Measurements from ENCODE around the gene FLNA.

The FLNA gene

GRCh38 chrX:154354013-154354412 is 20.4 kb downstream of the FLNA start:
- no peaks in the 10 kb centered on the region for H3K9me3 ChIP-seq (ENCODE audit: control insufficient read depth, low read length)
- H3K27me3 ChIP-seq (replicated peaks; ENCODE audit: control insufficient read depth, insufficient read depth, low read length), result no peaks in the 10 kb centered on the region
- H3K9ac ChIP-seq (ENCODE audit: low read length), result no peak overlapping the region
- H3K4me3 ChIP-seq (ENCODE audit: low read length), result no peak overlapping the region
- H3K36me3 ChIP-seq (ENCODE audit: control insufficient read depth, insufficient read depth, low read length, severe bottlenecking), result peaks cover 89% of the 10 kb centered on the region
- H3K4me1 ChIP-seq (ENCODE audit: control insufficient read depth, insufficient read depth, low read length), result no peaks in the 10 kb centered on the region
- no peak for DNase-seq (ENCODE audit: low read depth)

GRCh38 chrX:154353172-154353843 is 21.1 kb downstream of the FLNA start:
- Histone ChIP-seq H3K36me3 (ENCODE audit: control insufficient read depth, insufficient read depth, low read length, severe bottlenecking) (peaks cover 89% of the 10 kb centered on the region), H3K9me3 (ENCODE audit: control insufficient read depth, low read length) (no peaks in the 10 kb centered on the region), H3K4me1 (ENCODE audit: control insufficient read depth, insufficient read depth, low read length) (no peaks in the 10 kb centered on the region), H3K4me3 (ENCODE audit: low read length) (no peak overlapping the region), H3K27me3 (replicated peaks; ENCODE audit: control insufficient read depth, insufficient read depth, low read length) (no peaks in the 10 kb centered on the region), H3K9ac (ENCODE audit: low read length) (no peak overlapping the region)
- DNase-seq (ENCODE audit: low read depth), result no peak

- Histone ChIP-seq H3K36me3 (ENCODE audit: control insufficient read depth, insufficient read depth, low read length, severe bottlenecking) (peaks cover 83% of the 10 kb centered on the region), H3K4me1 (ENCODE audit: control insufficient read depth, insufficient read depth, low read length) (no peaks in the 10 kb centered on the region), H3K4me3 (ENCODE audit: low read length) (no peak overlapping the region), H3K27me3 (replicated peaks; ENCODE audit: control insufficient read depth, insufficient read depth, low read length) (no peaks in the 10 kb centered on the region), H3K9me3 (ENCODE audit: control insufficient read depth, low read length) (no peaks in the 10 kb centered on the region), H3K9ac (ENCODE audit: low read length) (no peak overlapping the region)
- DNase-seq (ENCODE audit: low read depth), result no peak
Observed at GRCh38 chrX:154352466-154352865, 22.0 kb downstream of the FLNA start.

GRCh38 chrX:154352012-154352401 is 22.4 kb downstream of the FLNA start:
- DNase-seq (ENCODE audit: low read depth), result no peak
- Histone ChIP-seq H3K36me3 (ENCODE audit: control insufficient read depth, insufficient read depth, low read length, severe bottlenecking) (peaks cover 78% of the 10 kb centered on the region), H3K4me3 (ENCODE audit: low read length) (no peak overlapping the region)

GRCh38 chrX:154351183-154352011 is 23.0 kb downstream of the FLNA start:
- DNase-seq (ENCODE audit: low read depth), result no peak
- Histone ChIP-seq H3K4me1 (ENCODE audit: control insufficient read depth, insufficient read depth, low read length) (no peaks in the 10 kb centered on the region), H3K27me3 (replicated peaks; ENCODE audit: control insufficient read depth, insufficient read depth, low read length) (no peaks in the 10 kb centered on the region), H3K4me3 (ENCODE audit: low read length) (no peak overlapping the region), H3K9ac (ENCODE audit: low read length) (no peak overlapping the region), H3K9me3 (ENCODE audit: control insufficient read depth, low read length) (no peaks in the 10 kb centered on the region), H3K36me3 (ENCODE audit: control insufficient read depth, insufficient read depth, low read length, severe bottlenecking) (peaks cover 72% of the 10 kb centered on the region)

More at GRCh38 chrX:154352012-154352401, 22.4 kb downstream of the FLNA start:
- Histone ChIP-seq H3K9me3 (ENCODE audit: control insufficient read depth, low read length) (no peaks in the 10 kb centered on the region), H3K4me1 (ENCODE audit: control insufficient read depth, insufficient read depth, low read length) (no peaks in the 10 kb centered on the region), H3K27me3 (replicated peaks; ENCODE audit: control insufficient read depth, insufficient read depth, low read length) (no peaks in the 10 kb centered on the region), H3K9ac (ENCODE audit: low read length) (no peak overlapping the region)

- Histone ChIP-seq H3K9me3 (ENCODE audit: control insufficient read depth, low read length) (no peaks in the 10 kb centered on the region), H3K4me1 (ENCODE audit: control insufficient read depth, insufficient read depth, low read length) (no peaks in the 10 kb centered on the region), H3K36me3 (ENCODE audit: control insufficient read depth, insufficient read depth, low read length, severe bottlenecking) (peaks cover 70% of the 10 kb centered on the region), H3K27me3 (replicated peaks; ENCODE audit: control insufficient read depth, insufficient read depth, low read length) (no peaks in the 10 kb centered on the region), H3K9ac (ENCODE audit: low read length) (no peak overlapping the region), H3K4me3 (ENCODE audit: low read length) (no peak overlapping the region)
- DNase-seq (ENCODE audit: low read depth), result no peak
Observed at GRCh38 chrX:154350429-154351182, 23.8 kb downstream of the FLNA start.

- H3K4me1 ChIP-seq (ENCODE audit: control insufficient read depth, insufficient read depth, low read length), result no peaks in the 10 kb centered on the region
- H3K4me3 ChIP-seq (ENCODE audit: low read length), result no peak overlapping the region
- H3K36me3 ChIP-seq (ENCODE audit: control insufficient read depth, insufficient read depth, low read length, severe bottlenecking), result peaks cover 67% of the 10 kb centered on the region
- no peak overlapping the region for H3K9ac ChIP-seq (ENCODE audit: low read length)
- no peak for DNase-seq (ENCODE audit: low read depth)
- H3K9me3 ChIP-seq (ENCODE audit: control insufficient read depth, low read length), result no peaks in the 10 kb centered on the region
- no peaks in the 10 kb centered on the region for H3K27me3 ChIP-seq (replicated peaks; ENCODE audit: control insufficient read depth, insufficient read depth, low read length)
Observed at GRCh38 chrX:154349979-154350378, 24.5 kb downstream of the FLNA start.

- no peak overlapping the region for H3K9ac ChIP-seq (ENCODE audit: low read length)
- peaks cover 61% of the 10 kb centered on the region for H3K36me3 ChIP-seq (ENCODE audit: control insufficient read depth, insufficient read depth, low read length, severe bottlenecking)
- H3K4me3 ChIP-seq (ENCODE audit: low read length), result no peak overlapping the region
- DNase-seq (ENCODE audit: low read depth), result no peak
- no peaks in the 10 kb centered on the region for H3K9me3 ChIP-seq (ENCODE audit: control insufficient read depth, low read length)
- H3K27me3 ChIP-seq (replicated peaks; ENCODE audit: control insufficient read depth, insufficient read depth, low read length), result no peaks in the 10 kb centered on the region
- no peaks in the 10 kb centered on the region for H3K4me1 ChIP-seq (ENCODE audit: control insufficient read depth, insufficient read depth, low read length)
Observed at GRCh38 chrX:154349359-154349935, 25.0 kb downstream of the FLNA start.

GRCh38 chrX:154348646-154349358 is 25.6 kb downstream of the FLNA start:
- H3K4me1 ChIP-seq (ENCODE audit: control insufficient read depth, insufficient read depth, low read length), result no peaks in the 10 kb centered on the region
- peaks cover 55% of the 10 kb centered on the region for H3K36me3 ChIP-seq (ENCODE audit: control insufficient read depth, insufficient read depth, low read length, severe bottlenecking)
- no peak for DNase-seq (ENCODE audit: low read depth)
- H3K9ac ChIP-seq (ENCODE audit: low read length), result no peak overlapping the region
- H3K4me3 ChIP-seq (ENCODE audit: low read length), result no peak overlapping the region
- no peaks in the 10 kb centered on the region for H3K27me3 ChIP-seq (replicated peaks; ENCODE audit: control insufficient read depth, insufficient read depth, low read length)
- no peaks in the 10 kb centered on the region for H3K9me3 ChIP-seq (ENCODE audit: control insufficient read depth, low read length)

- DNase-seq (ENCODE audit: low read depth), result no peak
- no peaks in the 10 kb centered on the region for H3K27me3 ChIP-seq (replicated peaks; ENCODE audit: control insufficient read depth, insufficient read depth, low read length)
Observed at GRCh38 chrX:154348114-154348531, 26.3 kb downstream of the FLNA start.

More at GRCh38 chrX:154348114-154348531, 26.3 kb downstream of the FLNA start:
- H3K9ac ChIP-seq (ENCODE audit: low read length), result no peak overlapping the region
- no peak overlapping the region for H3K4me3 ChIP-seq (ENCODE audit: low read length)
- peaks cover 48% of the 10 kb centered on the region for H3K36me3 ChIP-seq (ENCODE audit: control insufficient read depth, insufficient read depth, low read length, severe bottlenecking)
- H3K9me3 ChIP-seq (ENCODE audit: control insufficient read depth, low read length), result no peaks in the 10 kb centered on the region
- H3K4me1 ChIP-seq (ENCODE audit: control insufficient read depth, insufficient read depth, low read length), result no peaks in the 10 kb centered on the region
